ENCODE results near the gene ANAPC13. TPM values are rescaled to one million over a fixed set of nuclear protein-coding genes. Genes with fewer than 3 reads are reported as not detected.

The ANAPC13 gene
- total and polyA plus RNA-seq, 2 of the 13 experiments (the other 11 are each of a cell fraction or from before 2014, with no cell fraction given), result 48.7 to 69.1 TPM

GRCh38 chr3:134485718-134486576 is at the start of gene ANAPC13, which contains the start of gene CEP63 (continued):
- 0 out of 2 replicates have a peak, but pooled peaks have one; percentile 9 for TF ChIP-seq RERE (CRISPR knock-in tag; IDR thresholded peaks at IDR 0.05; ENCODE audit: low read depth)
- TF ChIP-seq, protein P1, sequence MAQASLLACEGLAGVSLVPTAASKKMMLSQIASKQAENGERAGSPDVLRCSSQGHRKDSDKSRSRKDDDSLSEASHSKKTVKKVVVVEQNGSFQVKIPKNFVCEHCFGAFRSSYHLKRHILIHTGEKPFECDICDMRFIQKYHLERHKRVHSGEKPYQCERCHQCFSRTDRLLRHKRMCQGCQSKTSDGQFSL (CRISPR knock-in tag; IDR thresholded peaks at IDR 0.05), result peak; percentile 95
- peak; percentile 3; the same call in 1 of the 2 replicates for TF ChIP-seq SAFB2 (CRISPR knock-in tag; IDR thresholded peaks at IDR 0.05; ENCODE audit: borderline replicate concordance, low read depth)
- TF ChIP-seq ZNF354B (CRISPR knock-in tag; IDR thresholded peaks at IDR 0.05), result no peak
- no peak for TF ChIP-seq ZNF468 (CRISPR knock-in tag; IDR thresholded peaks at IDR 0.05)
- 0 out of 2 replicates have a peak, but pooled peaks have one; percentile 54 for TF ChIP-seq ELK4 (CRISPR knock-in tag; IDR thresholded peaks at IDR 0.05; ENCODE audit: borderline replicate concordance)
- TF ChIP-seq DNMT3B (CRISPR knock-in tag; conservative IDR thresholded peaks at IDR 0.05), result 0 out of 2 replicates have a peak, but pooled peaks have one; percentile 19
- TF ChIP-seq MIXL1 (CRISPR knock-in tag; IDR thresholded peaks at IDR 0.05), result peak; percentile 18; the same call in 1 of the 2 replicates
- TF ChIP-seq MTA1 (CRISPR knock-in tag; IDR thresholded peaks at IDR 0.05; ENCODE audit: borderline replicate concordance), result peak; percentile 83
- peak; percentile 8 for TF ChIP-seq TBL1XR1 (IDR thresholded peaks at IDR 0.05; ENCODE audit: borderline replicate concordance, low read length, partially characterized antibody)
- no peak for TF ChIP-seq FOXM1 (CRISPR knock-in tag; IDR thresholded peaks at IDR 0.05)
- peak; percentile 69 for TF ChIP-seq AGO2 (optimal IDR thresholded peaks at IDR 0.05; ENCODE audit: low read depth, low read length)
- TF ChIP-seq NFKB2 (CRISPR knock-in tag; IDR thresholded peaks at IDR 0.05; ENCODE audit: borderline replicate concordance), result peak; percentile 81; the same call in 1 of the 2 replicates
- no peak for TF ChIP-seq ZNF629 (CRISPR knock-in tag; conservative IDR thresholded peaks at IDR 0.05)
- TF ChIP-seq JUND (CRISPR knock-in tag; IDR thresholded peaks at IDR 0.05), result no peak
- no peak for TF ChIP-seq ZNF512 (CRISPR knock-in tag; IDR thresholded peaks at IDR 0.05)
- no peak for TF ChIP-seq NR2F2 (IDR thresholded peaks at IDR 0.05; ENCODE audit: borderline replicate concordance, low read depth)
- no peak; the same call in 1 of the 2 replicates for TF ChIP-seq ZNF547 (CRISPR knock-in tag; IDR thresholded peaks at IDR 0.05)
- TF ChIP-seq KLF6 (CRISPR knock-in tag; IDR thresholded peaks at IDR 0.05), result peak; percentile 68; the same call in 1 of the 2 replicates
- TF ChIP-seq KDM5B (CRISPR knock-in tag; IDR thresholded peaks at IDR 0.05; ENCODE audit: borderline replicate concordance), result peak; percentile 97
- TF ChIP-seq CHD2 (IDR thresholded peaks at IDR 0.05; ENCODE audit: low read depth, low read length), result no peak

All from HepG2 (cell line).